Vagina (tissue), 2 donors: Measurements from ENCODE around the gene ASTN1. TPM values are rescaled to one million over a fixed set of nuclear protein-coding genes. Genes with fewer than 3 reads are reported as not detected.
"Not testable (repeated sequence)": the region's sequence is repeated elsewhere in the genome, so short reads cannot be mapped to it uniquely, and the experiment has no call there.

ENCODE experiments used
- DNase-seq, 2 donors: peaks; one replicate each; pipeline ENCODE4 v3.0.0-alpha.2; 2017; ENCODE audit errors: extremely low spot score in 2 of 2
- H3K27ac ChIP-seq: fragments of 200-600 bp; sonication (generic); one replicate; pipeline ENCODE4 v1.5.1; 2019
- H3K27me3 ChIP-seq: fragments of 200-600 bp; sonication (generic); one replicate; pipeline ENCODE4 v1.5.1; 2019
- H3K36me3 ChIP-seq, 2 donors: fragments of 200-600 bp; sonication (generic); one replicate each; pipeline ENCODE4 v1.5.1; 2017 to 2019
- H3K4me1 ChIP-seq: fragments of 200-600 bp; sonication (generic); one replicate; pipeline ENCODE4 v1.5.1; 2019
- H3K4me3 ChIP-seq, 2 donors: fragments of 200-600 bp; sonication (generic); 1 replicate in 1 of 2; 2 replicates in 1 of 2; pipeline ENCODE4 v1.5.1; 2016 to 2019
- H3K9me3 ChIP-seq: fragments of 200-600 bp; sonication (generic); one replicate; pipeline ENCODE4 v1.5.1; 2019
- CTCF ChIP-seq, 3 experiments: fragments of 450-650 bp in 2 of 3; fragments of 200-600 bp in 1 of 3; sonication (generic) in 1 of 3; IDR thresholded peaks; one replicate each; pipeline ENCODE4 v1.5.1; 2017 to 2019; ENCODE audit warnings: antibody characterized with exemption in 3 of 3, mild to moderate bottlenecking in 2 of 3, moderate library complexity in 2 of 3
- POLR2A ChIP-seq, 2 donors: fragments of 450-650 bp; IDR thresholded peaks; one replicate each; pipeline ENCODE4 v1.6.1; 2017; ENCODE audit warnings: antibody characterized with exemption in 2 of 2, mild to moderate bottlenecking in 2 of 2, moderate library complexity in 2 of 2
- POLR2AphosphoS5 ChIP-seq, 2 donors: sonication (generic); formaldehyde crosslinking; IDR thresholded peaks; one replicate each; pipeline ENCODE4 v1.9.0; 2017; ENCODE audit warnings: antibody characterized with exemption in 2 of 2, mild to moderate bottlenecking in 2 of 2, low read depth in 1 of 2; ENCODE audit not compliant: insufficient read depth in 1 of 2
- intact Hi-C: fragments of 100-400 bp; cut with DNase I; formaldehyde crosslinking; loops from one replicate; pipeline ENCODE4 v1.15.1; 2023
- total RNA-seq: library from RNA; depleted of rRNA; stranded (reverse); fragments of >200 nt; gene quantifications from one replicate; pipeline ENCODE4 v1.2.3, GENCODE V29; 2016

ASTN1 gene
- total RNA-seq, 1 donor from 2014 or later = 4.2 TPM

- Histone ChIP-seq H3K4me1 (peaks cover 5% of the 10 kb centered on the region), H3K27me3 (no peaks in the 10 kb centered on the region), H3K4me3 (no peak overlapping the region), H3K9me3 (no peaks in the 10 kb centered on the region), H3K27ac (no peak overlapping the region), H3K36me3 (no peaks in the 10 kb centered on the region)
- intact Hi-C loops = no loop called here
- TF ChIP-seq POLR2A (IDR thresholded peaks at IDR 0.05) (no peak), POLR2AphosphoS5 (IDR thresholded peaks at IDR 0.05; ENCODE audit: insufficient read depth in 1 of 2, low read depth in 1 of 2) (no peak), CTCF (IDR thresholded peaks at IDR 0.05) (no peak)
- DNase-seq = no peak
Observed at GRCh38 chr1:177082855-177083693, 81.4 kb downstream of the ASTN1 start.

GRCh38 chr1:177080564-177080963 is 83.9 kb downstream of the ASTN1 start:
- Histone ChIP-seq H3K27ac (no peak overlapping the region), H3K4me3 (no peak overlapping the region), H3K36me3 (no peaks in the 10 kb centered on the region), H3K9me3 (no peaks in the 10 kb centered on the region), H3K27me3 (no peaks in the 10 kb centered on the region), H3K4me1 (peaks cover 5% of the 10 kb centered on the region)
- intact Hi-C loops = no loop called here
- TF ChIP-seq CTCF (IDR thresholded peaks at IDR 0.05) = no peak
- no peak for TF ChIP-seq POLR2A (IDR thresholded peaks at IDR 0.05)
- TF ChIP-seq POLR2AphosphoS5 (IDR thresholded peaks at IDR 0.05; ENCODE audit: insufficient read depth in 1 of 2, low read depth in 1 of 2) = no peak
- DNase-seq = no peak

DNA sequence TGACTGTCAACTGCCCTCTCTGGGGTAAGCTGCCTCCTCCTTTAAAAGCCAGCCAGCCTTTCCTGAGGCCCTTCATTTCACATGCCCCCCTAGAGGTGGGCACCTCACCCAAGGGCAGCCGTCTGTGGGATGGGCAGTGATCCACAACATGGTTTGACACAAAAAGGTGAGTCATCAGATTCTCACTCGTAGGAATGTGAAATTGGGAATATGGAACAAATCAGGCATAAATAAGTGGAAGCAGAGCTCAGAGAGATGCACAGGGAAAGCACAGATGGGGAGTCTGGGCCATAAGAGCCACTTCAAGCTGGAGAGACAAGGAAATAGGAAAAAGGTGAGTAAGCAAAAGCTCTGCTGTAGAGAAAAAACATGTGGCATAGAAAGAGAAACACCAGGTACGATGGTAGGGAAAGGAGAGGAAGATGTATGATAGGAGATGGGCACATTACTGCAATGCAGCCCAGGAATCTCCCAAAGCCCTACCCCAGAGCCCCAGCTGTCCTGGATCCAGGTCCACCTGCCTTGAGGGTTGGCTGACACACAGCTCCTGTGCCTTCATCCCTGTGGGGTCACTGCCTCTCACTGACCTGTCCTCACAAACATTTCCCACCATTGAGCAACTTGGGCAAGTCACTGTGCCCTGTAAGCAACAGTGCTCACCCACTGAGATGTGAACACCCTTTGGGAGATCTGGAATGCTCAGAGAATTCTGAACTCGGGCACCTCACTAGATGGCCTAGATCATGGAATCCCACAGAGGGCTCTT is 86.6 kb downstream of the ASTN1 start:
- no peaks in the 10 kb centered on the region for H3K9me3 ChIP-seq
- intact Hi-C loops = no loop called here
- TF ChIP-seq POLR2A (IDR thresholded peaks at IDR 0.05) = no peak
- TF ChIP-seq CTCF (IDR thresholded peaks at IDR 0.05) = no peak
- TF ChIP-seq POLR2AphosphoS5 (IDR thresholded peaks at IDR 0.05; ENCODE audit: insufficient read depth in 1 of 2, low read depth in 1 of 2) = no peak
- no peak overlapping the region for H3K4me3 ChIP-seq
- no peaks in the 10 kb centered on the region for H3K4me1 ChIP-seq
- H3K27ac ChIP-seq = no peak overlapping the region
- H3K36me3 ChIP-seq = no peaks in the 10 kb centered on the region
- no peak for DNase-seq
- H3K27me3 ChIP-seq = no peaks in the 10 kb centered on the region

GRCh38 chr1:177077006-177077405 is 87.5 kb downstream of the ASTN1 start:
- no peak overlapping the region for H3K27ac ChIP-seq
- H3K27me3 ChIP-seq = no peaks in the 10 kb centered on the region
- no peak overlapping the region for H3K4me3 ChIP-seq
- no peak for DNase-seq
- H3K9me3 ChIP-seq = no peaks in the 10 kb centered on the region
- intact Hi-C loops = no loop called here
- TF ChIP-seq CTCF (IDR thresholded peaks at IDR 0.05) = no peak
- TF ChIP-seq POLR2AphosphoS5 (IDR thresholded peaks at IDR 0.05; ENCODE audit: insufficient read depth in 1 of 2, low read depth in 1 of 2) = no peak
- TF ChIP-seq POLR2A (IDR thresholded peaks at IDR 0.05) = no peak
- H3K36me3 ChIP-seq = no peaks in the 10 kb centered on the region
- no peaks in the 10 kb centered on the region for H3K4me1 ChIP-seq

DNA sequence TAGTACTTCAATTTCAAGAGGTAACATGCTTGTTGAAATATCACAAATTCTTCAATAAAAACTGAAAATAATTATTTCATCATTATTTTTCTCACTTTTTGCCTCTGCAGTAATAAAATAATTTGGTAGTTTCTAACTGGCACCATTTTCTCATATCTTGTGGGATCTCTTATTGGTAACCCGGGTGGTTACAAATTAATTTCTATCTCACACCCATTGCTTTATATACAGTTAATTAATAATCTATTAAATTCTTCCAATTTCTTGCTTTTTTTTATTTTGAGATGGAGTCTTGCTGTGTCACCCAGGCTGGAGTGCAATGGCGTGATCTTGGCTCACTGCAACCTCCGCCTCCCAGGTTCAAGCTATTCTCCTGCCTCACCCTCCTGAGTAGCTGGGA is 89.7 kb downstream of the ASTN1 start:
- H3K4me3 ChIP-seq, intact Hi-C loops, DNase-seq, H3K27ac ChIP-seq, H3K27me3 ChIP-seq, H3K4me1 ChIP-seq, H3K36me3 ChIP-seq, H3K9me3 ChIP-seq: not testable (repeated sequence)
